Iris pigment epithelial cell (primary cell): ENCODE measurements around the gene MTRR.
"Not testable (repeated sequence)": the region's sequence is repeated elsewhere in the genome, so short reads cannot be mapped to it uniquely, and the experiment has no call there.

Experiments used
- DNase-seq: peaks from one replicate; pipeline ENCODE4 v3.0.0-alpha.2; 2011; ENCODE audit warnings: low read depth

The MTRR gene

DNA sequence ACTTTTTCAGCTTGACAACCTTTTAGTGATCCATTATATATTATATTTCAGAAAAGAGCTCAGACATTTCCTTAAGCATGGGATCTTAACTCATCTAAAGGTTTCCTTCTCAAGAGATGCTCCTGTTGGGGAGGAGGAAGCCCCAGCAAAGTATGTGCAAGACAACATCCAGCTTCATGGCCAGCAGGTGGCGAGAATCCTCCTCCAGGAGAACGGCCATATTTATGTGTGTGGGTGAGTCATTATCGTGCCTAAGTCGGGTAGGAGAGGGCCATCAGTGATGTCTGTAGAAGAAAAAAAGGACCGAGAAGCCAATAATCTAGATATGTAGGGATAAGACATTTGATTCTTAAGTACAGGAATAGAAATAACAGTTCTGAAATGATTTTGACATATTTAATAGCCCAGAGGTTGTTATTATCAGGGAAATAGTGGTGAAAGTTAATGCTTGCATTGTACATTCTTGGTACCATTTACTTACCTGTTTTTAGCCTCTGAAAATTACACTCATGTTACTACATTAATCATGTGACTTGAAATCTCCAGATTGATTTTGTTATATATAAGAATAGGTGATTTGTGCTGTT lies 28.2 kb downstream of the MTRR start:
- peak; percentile 77 for DNase-seq

DNA sequence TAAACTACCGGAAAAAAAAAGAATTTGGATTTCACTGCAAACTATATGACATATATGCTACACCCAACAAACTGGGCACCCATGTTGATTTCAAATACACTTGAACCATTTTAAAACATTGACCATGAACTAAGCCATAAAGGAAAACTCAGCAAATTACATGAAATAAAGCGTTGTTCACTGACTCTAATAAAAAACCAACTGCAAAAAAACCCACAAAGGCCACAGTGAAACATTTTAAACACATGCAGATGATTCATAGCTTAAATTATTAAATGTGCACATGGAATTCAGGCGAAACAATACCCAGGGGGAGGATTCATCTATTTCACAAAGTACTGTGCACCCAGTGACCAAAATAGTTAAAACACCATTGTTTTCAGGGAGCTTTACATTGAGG lies 33.3 kb downstream of the MTRR start:
- no peak for DNase-seq

DNA sequence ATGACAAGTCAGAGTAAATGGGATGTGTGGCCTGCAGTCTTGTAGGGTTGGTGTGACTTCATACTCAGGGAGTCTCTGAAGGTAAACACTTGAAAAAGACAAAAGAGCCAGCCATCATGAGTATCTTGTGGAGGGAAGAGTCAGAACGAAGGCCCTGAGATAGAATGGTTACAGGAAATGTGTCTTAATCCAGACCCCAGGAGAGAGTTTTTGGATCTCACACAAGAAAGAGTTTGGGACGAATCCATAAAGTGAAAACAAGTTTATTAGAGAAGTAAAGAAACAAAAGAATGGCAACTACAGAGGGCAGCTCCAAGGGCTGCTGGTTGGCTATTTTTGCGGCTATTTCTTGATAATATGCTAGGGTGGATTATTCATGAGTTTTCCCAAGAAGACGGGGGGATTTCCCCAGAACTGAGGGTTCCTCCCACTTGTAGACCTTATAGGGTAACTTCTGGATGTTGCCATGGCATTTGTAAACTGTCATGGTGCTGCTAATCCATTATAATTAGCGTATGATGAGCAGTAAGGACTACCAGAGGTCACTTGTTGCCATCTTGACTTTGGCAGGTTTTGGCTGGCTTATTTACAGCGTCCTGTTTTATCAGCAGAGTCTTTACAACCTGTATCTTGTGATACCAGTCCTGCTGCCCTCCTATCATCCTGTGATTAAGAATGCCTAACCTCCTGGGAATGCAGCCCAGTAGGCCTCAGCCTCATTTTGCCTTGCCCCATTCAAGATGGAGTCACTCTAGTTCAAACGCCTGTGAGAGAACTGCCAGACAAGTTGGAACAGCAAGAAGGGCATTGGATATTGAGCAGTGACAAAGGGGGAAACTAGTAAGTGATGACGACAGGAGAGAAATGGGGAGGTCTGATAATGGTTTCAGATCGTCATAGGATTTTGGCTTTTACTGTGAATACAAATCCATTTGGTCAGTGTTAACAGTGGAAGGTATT lies 34.0 kb downstream of the MTRR start:
- DNase-seq: no peak

DNA sequence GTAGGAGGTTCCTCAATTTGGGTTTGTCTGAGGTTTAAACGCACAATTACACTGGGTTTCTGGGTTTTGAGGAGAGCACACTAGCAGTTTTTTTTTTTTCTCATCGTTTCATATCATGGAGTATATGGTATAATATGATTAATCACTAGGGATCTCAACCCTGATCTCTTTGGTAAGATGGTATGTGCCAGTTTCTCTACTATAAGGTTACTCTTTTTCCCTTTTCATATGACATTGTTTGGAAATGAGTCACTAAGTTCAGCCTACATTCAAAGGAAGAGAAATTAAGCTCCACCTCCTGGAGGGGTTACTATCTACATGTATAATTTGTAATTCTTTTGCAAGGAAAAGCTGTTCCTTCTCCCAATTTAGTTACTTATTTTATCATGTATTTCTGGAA lies 35.2 kb downstream of the MTRR start:
- peak; percentile 89 for DNase-seq

DNA sequence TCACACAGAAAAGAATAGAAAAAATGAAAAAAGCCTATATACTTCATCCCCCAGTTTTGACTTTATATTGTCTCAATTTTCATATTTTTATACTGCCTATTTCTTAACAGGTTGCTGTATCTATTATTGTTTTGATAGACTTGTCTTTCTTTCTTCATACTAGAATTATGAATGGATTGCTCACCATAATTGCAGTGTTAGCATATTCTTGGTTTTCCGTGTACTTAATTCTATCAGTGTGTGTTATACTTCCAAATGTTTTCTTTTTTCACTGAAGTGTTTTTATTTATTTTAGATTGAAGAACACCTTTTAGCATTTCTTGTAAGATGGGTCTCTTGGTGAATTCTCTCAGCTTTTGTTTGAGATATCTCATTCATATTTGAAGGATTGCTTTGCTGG lies 38.7 kb downstream of the MTRR start:
- DNase-seq: no peak

DNA sequence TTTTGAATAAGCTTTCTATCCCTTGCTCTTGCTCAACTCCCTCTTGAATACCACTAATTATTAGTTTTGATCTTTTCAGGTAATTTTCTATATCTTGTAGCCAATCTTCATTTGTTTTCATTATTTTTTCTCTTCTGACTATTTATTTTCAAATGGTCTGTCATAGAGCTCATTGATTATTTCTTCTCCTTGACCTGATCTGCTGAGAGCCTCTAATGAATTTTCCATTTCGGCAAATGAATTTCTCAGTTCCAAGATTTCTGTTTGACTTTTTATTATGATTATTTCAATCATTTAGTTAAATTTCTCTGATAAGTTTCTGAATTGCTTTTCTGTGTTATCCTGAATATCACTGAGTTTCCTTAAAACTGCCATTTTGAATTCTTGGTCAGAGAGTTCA lies 39.4 kb downstream of the MTRR start:
- no peak for DNase-seq

DNA sequence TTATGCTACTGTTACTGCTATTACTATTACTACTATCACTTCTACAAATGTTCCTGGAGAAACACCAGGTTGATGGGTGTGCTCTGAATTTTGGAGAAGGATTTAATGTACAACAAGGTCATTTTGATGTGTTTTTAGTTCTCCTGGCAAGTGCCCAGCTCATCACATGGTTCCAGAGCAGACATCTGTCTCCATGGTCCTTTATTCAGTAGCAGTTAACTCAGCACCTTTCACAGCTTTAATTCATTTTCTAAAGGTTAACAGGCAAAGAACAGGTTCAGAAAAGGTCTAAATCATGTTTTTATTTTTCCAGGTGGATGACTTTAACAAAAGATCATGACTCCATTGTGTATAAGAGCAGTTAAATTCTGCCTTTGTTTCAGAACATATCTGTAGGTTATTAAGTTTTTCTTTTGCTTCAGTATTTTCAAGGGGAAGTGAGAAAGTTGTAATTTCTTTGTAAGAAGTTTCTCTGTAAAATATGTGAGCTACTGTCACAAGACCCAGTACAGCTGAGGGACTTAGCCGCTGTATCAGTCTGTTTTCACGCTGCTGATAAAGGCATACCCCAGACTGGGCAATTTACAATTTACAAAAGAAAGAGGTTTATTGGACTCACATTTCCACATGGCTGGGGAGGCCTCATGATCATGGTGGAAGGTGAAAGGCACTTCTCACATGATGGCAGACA lies 41.9 kb downstream of the MTRR start:
- DNase-seq: no peak

DNA sequence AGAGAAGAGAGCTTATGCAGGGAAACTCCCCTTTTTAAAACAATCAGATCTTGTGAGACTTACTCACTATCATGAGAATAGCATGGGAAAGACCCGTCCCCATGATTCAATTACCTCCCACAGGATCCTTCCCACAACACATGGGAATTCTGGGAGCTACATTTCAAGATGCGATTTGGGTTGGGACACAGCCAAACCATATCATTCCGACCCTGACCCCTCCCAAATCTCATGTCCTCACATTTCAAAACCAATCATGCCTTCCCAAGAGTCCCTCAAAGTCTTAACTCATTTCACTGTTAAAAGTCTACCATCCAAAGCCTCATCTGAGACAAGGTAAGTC lies 42.5 kb downstream of the MTRR start:
- DNase-seq: not testable (repeated sequence)

DNA sequence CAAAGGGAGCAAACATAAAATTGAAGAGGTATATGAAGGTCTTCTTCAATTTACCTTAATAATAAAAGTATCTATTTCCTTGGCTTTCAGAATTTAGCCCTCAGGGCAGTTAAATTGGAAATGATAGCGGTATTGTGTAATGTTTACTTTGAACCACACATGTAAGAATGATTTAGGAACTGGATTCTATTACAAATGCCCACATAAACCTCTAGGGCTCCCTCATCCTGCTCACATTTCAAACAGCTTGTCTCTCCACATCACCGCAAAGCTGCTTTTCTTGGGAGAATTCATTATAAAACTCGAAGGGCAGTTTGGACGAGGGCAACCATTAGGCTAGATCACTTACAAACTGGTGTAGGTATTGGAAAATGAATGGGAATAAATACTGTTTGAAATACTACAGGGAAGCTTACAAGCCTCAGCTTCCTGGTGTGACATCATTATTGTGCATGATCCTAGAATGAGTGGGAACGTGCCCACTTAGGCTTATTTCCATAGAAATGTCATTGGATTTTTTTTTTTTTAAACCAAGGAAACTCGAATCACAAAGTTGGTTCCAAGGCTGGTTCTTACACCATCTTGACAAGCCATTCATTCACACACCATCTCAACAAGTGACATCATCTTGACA lies 47.3 kb downstream of the MTRR start:
- DNase-seq: peak; percentile 28

DNA sequence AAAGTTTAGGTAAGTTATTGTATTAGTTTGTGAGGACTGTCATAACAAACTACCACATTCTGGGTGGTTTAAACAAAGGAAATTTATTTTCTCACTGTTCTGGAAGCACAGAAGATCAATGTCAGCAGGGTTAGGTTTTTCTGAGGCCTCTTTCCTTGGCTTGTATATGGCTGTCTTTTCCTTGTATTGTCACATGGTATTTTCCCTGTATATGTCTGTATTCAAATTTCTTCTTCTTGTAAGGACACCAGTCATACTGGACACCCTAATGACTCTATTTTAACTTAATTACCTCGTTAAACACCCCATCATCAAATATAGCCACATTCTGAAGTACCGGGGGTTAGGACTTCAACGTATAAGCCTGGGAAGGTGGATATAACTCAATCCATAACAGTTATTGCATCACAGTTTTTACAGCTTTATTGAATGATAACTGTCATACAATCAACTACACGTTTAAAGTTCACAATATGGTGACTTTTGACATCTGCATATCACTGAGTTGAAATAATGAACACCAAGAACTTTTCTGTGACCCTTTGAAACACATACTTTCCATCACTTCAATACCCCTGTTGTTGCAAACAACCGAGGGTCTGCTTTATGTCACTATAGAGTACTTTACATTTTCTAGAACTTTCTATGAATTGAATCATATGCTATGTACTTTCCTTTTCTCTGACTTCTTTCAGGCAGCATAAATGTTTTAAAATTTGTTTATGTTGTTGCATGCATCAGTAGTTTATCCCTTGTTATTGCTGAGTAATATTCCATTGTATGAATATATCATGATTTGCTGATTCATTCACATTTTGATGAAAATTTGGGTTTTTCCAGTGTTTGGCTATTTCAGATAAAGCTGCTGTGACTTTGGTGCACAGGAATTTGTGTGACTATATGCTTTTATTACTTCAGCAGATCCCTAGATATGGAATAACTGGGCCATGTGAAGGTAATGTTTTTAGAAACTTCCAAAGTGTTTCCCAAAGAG lies 48.5 kb downstream of the MTRR start:
- no peak for DNase-seq

DNA sequence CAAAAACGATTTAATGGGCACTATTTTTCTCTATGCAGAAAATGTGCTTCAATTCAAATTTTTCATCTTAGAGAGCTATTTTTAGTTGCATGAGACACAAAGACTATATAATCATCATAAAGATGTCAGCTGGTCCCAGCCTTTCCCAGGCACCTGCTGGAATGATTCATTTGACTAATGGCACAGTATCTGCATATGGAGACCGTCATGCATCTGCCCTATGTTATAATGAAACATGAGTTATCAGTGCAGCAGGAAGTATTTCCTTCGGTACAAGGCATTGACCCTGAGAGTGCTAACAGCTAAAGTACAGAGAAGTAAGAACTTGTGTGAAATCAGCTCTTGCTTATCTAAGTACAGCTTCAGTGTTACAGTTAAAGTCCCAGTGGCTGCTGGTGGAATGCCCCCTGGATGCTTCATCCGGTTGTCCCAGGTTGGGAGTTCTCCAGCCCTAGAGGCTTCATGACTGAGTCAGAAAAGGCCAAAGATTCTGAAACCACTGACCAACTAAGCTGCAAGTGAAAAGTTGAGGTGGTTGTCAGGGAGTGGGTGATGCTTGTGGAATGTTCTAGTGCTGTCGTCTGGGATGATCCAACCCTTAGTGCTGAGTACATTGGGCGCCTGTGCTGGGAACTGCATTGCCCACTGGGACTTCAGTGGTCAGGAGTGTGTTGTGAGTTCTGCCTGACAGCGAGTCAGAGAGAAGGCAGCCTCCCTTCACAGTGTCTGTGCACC lies 57.2 kb downstream of the MTRR start:
- DNase-seq: peak; percentile 94

DNA sequence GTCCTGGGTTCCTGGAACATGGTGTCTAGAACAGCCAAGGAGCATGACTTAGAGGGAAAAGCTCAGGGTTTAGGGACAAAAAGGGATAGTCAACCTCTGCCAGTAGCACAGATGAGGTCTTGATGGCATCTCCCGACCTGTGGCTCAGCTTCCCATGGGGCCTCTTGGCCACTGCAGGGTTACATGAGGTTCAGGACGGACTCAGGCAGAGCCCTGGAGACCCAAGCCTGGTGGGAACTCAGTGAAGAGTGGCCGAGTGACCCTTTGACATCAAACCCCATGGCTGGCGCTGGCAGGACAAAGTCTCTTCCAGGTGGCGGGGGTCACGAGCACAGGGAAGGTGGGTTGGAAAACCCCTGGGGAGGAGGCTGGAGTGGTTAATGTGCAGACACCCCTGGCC lies 57.8 kb downstream of the MTRR start:
- no peak for DNase-seq

DNA sequence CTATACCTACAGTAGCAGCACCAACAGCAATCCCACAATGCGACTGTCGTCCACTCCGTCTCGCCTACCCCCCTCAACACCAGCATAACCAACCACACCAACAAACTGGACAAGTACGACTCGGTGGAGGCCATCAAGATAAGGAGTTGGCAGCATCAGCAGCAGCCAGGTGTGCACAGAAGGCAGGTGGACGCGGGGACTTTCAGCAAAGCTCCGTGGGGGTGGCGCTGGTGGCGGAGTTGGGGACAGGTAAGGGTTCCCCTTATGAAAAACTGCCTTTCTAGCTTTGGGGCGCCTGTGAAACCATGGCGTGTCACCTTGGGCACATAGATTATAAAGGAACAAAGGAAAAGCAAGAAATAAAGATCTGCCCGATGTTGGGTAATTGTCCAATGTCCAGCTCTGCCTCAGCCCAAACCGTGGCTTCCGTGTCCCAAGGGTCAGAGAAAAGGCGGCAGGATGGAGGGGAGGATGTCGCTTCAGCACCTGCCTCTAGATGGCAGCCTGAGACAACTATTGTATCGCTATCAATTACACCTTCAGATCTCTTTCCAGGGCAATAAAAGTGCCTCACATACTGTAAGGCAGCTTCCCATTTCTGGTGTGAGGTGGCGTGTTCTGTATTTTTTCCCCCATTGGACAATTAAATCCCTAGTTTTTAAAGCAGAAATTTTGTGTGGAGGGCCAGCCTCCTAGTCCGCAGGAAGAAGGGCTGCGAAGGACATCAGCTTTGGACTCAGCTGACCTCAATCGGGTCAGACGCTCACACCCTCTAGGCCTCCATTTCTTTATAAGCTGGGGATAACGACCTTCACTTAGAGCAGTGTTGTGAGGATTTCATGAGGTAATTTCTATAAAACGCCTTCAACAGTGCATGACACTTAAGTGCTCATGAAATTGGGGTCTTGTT lies 58.8 kb downstream of the MTRR start:
- peak; percentile 49 for DNase-seq

DNA sequence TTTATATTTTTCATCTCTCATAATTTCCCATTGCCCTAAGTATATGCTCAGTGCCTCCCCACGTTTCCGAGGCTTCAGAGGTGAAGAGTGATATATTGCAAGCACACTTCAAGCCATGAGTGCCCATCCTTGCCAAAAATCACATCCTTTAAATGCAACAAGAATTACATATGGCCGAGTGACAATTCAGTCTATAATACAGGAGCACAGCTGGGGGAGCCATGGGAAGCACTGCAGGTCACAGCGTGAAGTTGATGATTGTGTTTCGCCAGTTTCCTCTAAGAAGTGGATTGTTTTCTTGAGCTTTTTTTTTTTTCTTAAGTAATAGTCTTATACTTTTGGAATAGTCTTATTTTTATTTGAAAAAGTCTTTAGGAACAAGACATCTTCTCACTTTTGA lies 61.1 kb downstream of the MTRR start:
- no peak for DNase-seq

DNA sequence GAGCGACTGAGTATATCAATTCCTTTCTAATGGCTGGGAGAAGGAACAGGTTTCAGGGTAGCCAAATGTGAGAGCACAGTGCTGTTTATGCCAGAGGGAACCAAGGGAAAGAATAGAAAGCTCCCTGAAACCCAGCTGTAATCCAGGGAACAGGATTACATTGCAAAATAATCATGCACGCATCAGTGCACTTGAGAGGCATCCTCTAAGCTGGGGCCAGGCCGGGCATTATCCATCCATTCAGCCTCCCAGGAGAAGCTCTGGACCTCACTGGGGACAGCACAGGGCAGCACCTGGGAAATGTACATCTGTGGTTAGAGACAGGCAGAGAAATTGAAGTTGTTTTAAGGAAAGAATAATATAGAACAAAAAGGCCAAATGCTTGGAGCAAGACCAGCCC lies 72.7 kb downstream of the MTRR start:
- no peak for DNase-seq

DNA sequence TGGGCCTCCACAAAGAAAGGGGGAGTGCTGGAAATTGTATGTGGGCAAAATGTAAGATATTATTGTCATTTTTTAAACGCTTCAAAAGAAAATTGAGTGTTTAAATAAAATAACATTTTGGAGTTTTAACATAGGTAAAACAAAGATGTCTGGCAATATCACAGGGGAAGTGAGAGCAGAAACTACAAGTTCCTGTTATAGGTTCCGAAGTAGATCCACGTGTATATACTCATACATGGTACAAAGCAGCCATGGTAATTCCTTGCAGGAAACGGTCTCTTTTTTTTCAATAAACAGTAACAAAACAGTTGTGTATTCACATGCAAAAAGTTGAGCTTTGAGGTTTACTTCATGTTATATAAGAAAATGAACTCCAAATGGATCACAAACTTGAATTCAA lies 78.4 kb downstream of the MTRR start:
- DNase-seq: no peak
